Measurements from ENCODE around the gene ESRRA.

- TF ChIP-seq CTCF (optimal IDR thresholded peaks at IDR 0.05 in 1 of 3, IDR thresholded peaks at IDR 0.05 in 1 of 3, conservative IDR thresholded peaks at IDR 0.05 in 1 of 3; ENCODE audit: extremely low read depth in 1 of 3, insufficient read depth in 2 of 3, low read length in 3 of 3), result no peak
- no peak for TF ChIP-seq EZH2 (IDR thresholded peaks at IDR 0.05; ENCODE audit: low read length)
Observed at GRCh38 chr11:64357446-64357845, 52.1 kb downstream of the ESRRA start.
